Measurements from ENCODE around the gene UNC13C.

Gene UNC13C

DNA sequence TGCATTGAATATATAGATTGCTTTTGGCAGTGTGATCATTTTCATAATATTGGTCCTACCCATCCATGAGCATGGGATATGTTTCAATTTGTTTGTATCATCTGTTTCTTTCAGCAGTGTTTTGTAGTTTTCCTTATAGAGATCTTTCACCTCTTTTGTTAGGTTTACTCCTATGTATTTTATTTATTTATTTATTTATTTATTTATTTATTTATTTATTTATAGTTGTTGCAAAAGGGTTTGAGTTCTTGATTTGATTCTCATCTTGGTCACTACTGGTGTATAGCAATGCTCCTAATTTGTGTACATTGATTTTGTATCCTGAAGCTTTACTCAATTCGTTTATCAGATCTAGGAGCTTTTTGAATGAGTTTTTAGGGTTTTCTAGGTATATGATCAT lies 478.2 kb downstream of the UNC13C start:
- no peak for DNase-seq (ENCODE audit: low read depth in 2 of 3, low spot score in 2 of 3)

GRCh38 chr15:54462511-54462913 lies 484.3 kb downstream of the UNC13C start:
- no peak for DNase-seq (ENCODE audit: low read depth in 2 of 3, low spot score in 2 of 3)

DNA sequence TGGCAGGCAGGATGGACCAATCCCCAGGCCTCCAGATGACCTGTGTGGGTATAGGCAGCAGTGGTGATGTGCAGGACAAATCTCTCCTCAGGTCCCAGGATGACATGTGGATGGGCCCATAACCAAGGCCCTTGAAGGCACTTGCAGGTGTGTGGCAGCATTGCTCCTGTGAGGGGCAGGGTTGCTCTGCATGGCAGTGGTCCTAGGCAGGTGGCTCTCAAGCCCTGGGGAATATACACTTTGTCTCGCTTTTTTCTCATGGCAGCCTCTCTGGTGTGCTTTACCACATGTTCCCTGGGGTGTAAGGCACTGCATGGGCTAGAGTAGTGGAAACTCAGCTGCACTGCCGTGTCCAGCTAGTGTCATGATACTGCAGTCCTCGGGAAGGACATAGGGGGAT lies 503.6 kb downstream of the UNC13C start:
- no peak for DNase-seq (ENCODE audit: low read depth in 2 of 3, low spot score in 2 of 3)

DNA sequence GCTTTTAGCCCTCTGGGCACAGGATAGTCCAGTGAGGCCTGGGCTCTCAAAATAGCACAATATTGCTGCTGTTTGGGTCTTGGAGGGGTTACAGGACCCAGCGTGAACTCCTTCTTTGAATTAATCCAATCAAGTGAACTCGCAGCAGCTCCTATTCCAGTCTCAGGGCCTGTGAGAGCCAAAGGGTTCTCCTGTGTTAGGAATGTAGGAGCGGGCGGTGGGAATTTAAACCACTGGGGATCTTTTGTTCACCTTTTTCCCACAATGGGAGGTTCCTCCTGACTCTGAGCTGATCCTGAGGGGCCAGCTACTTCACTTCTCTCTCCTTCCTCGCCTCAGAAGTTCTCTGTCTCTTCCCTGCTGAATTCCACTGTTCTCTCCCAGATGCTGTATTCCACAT lies 504.0 kb downstream of the UNC13C start:
- DNase-seq (ENCODE audit: low read depth in 2 of 3, low spot score in 2 of 3) = no peak

- no peak for DNase-seq (ENCODE audit: low read depth in 2 of 3, low spot score in 2 of 3)
Observed at GRCh38 chr15:54500330-54500729, 522.1 kb downstream of the UNC13C start.

- no peak for DNase-seq (ENCODE audit: low read depth in 2 of 3, low spot score in 2 of 3)
Observed at GRCh38 chr15:54502416-54503075, 524.3 kb downstream of the UNC13C start.

GRCh38 chr15:54504695-54505094 lies 526.5 kb downstream of the UNC13C start:
- DNase-seq (ENCODE audit: low read depth in 2 of 3, low spot score in 2 of 3) = no peak

- DNase-seq (ENCODE audit: low read depth in 2 of 3, low spot score in 2 of 3) = no peak
Observed at GRCh38 chr15:54506977-54507524, 528.8 kb downstream of the UNC13C start.

- DNase-seq (ENCODE audit: low read depth in 2 of 3, low spot score in 2 of 3) = no peak
Observed at GRCh38 chr15:54514601-54515000, 536.4 kb downstream of the UNC13C start.

DNA sequence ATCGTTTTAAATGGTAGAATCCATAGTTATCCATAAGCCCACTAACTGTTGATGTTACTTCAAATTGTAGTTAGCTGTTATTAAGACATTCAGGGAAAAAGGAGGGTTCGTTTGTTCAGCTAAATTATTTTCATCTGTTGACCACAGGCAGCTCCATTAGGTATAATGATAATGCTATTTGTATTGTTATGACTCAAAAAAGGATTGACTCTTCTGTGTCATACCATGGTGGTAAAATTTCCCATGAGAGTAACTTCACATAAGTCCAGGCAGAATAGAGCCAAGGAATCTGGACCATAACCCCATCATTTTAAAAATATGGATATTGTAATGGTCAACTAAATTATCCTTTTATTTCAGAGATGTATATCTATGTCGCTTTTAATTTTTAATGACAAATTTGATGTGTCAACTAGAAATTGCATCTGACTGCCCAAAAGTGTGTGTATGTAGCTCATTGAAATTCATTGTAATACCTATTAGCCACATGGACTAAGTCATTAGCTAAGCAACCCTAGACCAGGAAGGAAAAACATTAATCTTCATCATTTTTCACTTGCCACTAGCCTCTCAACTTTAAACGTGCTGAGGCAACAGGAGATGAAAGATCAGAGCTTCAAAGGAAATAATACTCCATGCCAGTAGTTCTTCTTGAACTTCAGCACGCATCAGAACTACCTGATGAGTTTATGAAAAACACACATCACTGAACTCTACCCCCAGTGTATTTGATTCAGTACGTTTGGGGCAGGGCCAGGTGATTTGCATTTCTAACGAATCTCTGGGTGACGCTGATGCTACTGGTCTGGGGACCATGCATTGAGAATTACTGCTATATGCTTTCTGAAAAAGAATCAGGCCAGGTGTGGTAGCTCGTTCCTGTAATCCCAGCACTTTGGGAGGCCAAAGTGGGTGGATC lies 537.7 kb downstream of the UNC13C start:
- no peak for DNase-seq (ENCODE audit: low read depth in 2 of 3, low spot score in 2 of 3)

GRCh38 chr15:54517366-54517765 lies 539.1 kb downstream of the UNC13C start:
- no peak for DNase-seq (ENCODE audit: low read depth in 2 of 3, low spot score in 2 of 3)

- no peak for DNase-seq (ENCODE audit: low read depth in 2 of 3, low spot score in 2 of 3)
Observed at GRCh38 chr15:54518156-54518882, 540.1 kb downstream of the UNC13C start.

- DNase-seq (ENCODE audit: low read depth in 2 of 3, low spot score in 2 of 3) = no peak
Observed at GRCh38 chr15:54519577-54519976, 541.3 kb downstream of the UNC13C start.

DNA sequence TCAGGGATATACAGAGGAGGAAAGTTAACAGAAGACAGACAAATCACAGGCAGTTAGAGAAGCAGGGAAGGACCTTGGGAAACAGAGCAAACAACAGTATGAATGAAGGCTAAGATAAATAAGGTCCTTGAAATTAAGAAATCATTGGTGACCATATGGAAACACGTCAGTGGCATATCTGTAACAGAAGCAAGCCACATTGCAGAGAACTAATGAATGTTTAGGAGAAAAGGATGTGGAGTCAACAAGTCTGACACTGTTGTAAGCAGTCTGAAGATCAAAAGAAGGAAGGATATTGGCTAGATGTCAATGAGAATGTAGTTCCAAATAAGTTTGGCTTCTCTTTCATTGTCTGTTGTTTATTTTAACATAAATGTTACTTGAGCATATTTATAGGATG lies 542.4 kb downstream of the UNC13C start:
- no peak for DNase-seq (ENCODE audit: low read depth in 2 of 3, low spot score in 2 of 3)

DNA sequence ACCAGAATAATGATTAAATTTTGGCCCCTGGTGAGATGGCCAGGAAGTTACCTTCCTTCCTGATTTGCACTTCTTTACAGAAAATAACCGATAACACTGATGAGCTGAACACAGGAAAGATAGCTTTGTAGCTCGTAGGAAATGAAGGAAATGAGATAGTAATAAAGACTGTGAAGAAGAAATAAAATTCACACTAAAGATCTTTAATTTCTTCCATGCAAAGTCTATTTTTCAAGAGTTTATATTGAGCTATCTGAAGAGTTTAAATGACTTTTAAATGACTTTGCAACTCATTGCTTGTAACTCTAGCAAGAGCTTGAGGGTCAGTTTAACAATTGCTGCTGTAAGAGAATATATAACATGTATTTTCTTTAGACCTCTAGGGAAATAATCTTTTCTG lies 543.0 kb downstream of the UNC13C start:
- DNase-seq (ENCODE audit: low read depth in 2 of 3, low spot score in 2 of 3) = no peak

- no peak for DNase-seq (ENCODE audit: low read depth in 2 of 3, low spot score in 2 of 3)
Observed at GRCh38 chr15:54528021-54528420, 549.8 kb downstream of the UNC13C start.

DNA sequence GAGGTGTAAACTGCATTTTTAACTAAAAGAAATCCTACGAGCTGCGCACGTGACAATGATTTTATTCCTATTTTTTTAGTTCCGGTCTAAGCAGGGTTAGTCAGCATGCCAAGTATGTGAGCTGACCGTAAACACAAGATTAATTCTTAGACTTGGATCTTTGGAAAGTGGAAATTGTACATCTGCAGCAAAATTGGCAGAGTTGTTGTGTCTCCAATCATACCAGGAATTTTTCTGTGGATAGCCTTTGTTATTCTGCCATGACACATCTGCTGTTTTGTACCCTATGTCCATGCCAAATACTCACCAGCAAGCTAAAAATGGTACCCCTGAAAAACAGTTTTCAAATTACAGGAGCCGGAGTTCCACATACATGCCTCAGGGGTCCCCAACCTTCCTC lies 562.5 kb downstream of the UNC13C start:
- no peak for DNase-seq (ENCODE audit: low read depth in 2 of 3, low spot score in 2 of 3)

GRCh38 chr15:54547491-54547890 lies 569.2 kb downstream of the UNC13C start:
- DNase-seq (ENCODE audit: low read depth in 2 of 3, low spot score in 2 of 3) = no peak

- no peak for DNase-seq (ENCODE audit: low read depth in 2 of 3, low spot score in 2 of 3)
Observed at GRCh38 chr15:54550954-54551353, 572.7 kb downstream of the UNC13C start.

- no peak for DNase-seq (ENCODE audit: low read depth in 2 of 3, low spot score in 2 of 3)
Observed at GRCh38 chr15:54556231-54556630, 578.0 kb downstream of the UNC13C start.

DNA sequence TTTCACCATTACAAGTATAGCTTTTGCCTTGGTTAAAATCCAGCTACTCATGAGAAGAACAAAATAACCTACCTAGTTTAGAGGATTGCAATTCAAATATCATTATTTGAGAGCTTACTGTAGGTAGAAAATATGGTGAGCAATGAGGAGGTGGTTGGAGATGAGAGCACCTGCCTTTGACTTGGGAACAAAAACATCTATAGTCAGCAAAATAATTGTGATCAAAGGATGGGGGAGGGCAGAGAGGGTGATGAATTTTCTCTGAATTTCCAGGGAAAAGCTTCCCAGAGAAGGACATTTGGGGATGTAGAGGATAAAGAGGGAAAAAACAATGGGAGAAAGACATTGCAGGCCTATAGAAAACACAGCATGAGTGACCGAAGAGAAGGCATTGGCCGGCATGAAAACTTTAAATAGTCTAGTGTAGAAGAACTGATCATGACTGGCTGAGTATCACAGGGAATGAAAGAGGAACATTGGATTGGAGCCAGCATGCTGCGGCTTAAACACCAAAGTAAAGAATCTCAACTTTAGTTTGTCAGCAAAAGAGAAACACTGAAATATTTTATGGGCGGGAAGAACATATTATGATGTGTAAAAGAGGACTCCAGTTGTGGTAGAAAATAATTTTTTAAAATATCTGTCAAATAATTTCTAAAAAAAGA lies 581.3 kb downstream of the UNC13C start:
- DNase-seq (ENCODE audit: low read depth in 2 of 3, low spot score in 2 of 3) = no peak
